NOMO-1 (cell line): ENCODE measurements around the gene SPATA31A6.
"Not testable (repeated sequence)": the region's sequence is repeated elsewhere in the genome, so short reads cannot be mapped to it uniquely, and the experiment has no call there.

Experiments
- DNase-seq, 2 experiments: peaks; one replicate each; lab custom pipeline; 2025; ENCODE audit not compliant: unreplicated experiment in 2 of 2; lab: John Stamatoyannopoulos, UW

The SPATA31A6 gene

GRCh38 chr9:42183359-42183758 is at the start of gene SPATA31A6:
TSS of gene SPATA31A6 (plus strand) at chr9:42183659. CDS start at chr9:42183688, 29 bp downstream.
- DNase-seq, result not testable (repeated sequence)

- DNase-seq, result not testable (repeated sequence)
Measured at GRCh38 chr9:42160299-42160698, 23.2 kb upstream of the SPATA31A6 start.

- not testable (repeated sequence) for DNase-seq
Measured at GRCh38 chr9:42219861-42220260, 36.4 kb downstream of the SPATA31A6 start.

GRCh38 chr9:42223230-42223629 is 39.8 kb downstream of the SPATA31A6 start:
- DNase-seq, result not testable (repeated sequence)

- not testable (repeated sequence) for DNase-seq
Measured at GRCh38 chr9:42233031-42233430, 49.6 kb downstream of the SPATA31A6 start.

- not testable (repeated sequence) for DNase-seq
Measured at GRCh38 chr9:42234610-42235009, 51.2 kb downstream of the SPATA31A6 start.

GRCh38 chr9:42235352-42235991 is 52.0 kb downstream of the SPATA31A6 start:
- not testable (repeated sequence) for DNase-seq

GRCh38 chr9:42236097-42236496 is 52.6 kb downstream of the SPATA31A6 start:
- DNase-seq, result not testable (repeated sequence)

GRCh38 chr9:42237381-42237780 is 53.9 kb downstream of the SPATA31A6 start:
- not testable (repeated sequence) for DNase-seq

GRCh38 chr9:42238862-42239261 is 55.4 kb downstream of the SPATA31A6 start:
- not testable (repeated sequence) for DNase-seq
